HCT116 (cell line): Measurements from ENCODE around the gene CSTPP1. TPM values are rescaled to one million over a fixed set of nuclear protein-coding genes. Genes with fewer than 3 reads are reported as not detected.

Source experiments
- ATAC-seq: fragments of 200-7000 bp; cut with Tn5 transposase; 2 replicates; pipeline ENCODE4 v1.9.1; 2020; ENCODE audit warnings: mild to moderate bottlenecking, moderate library complexity
- BruUV-seq: library from RNA; stranded (reverse); fragments of 400-500 nt; replicated peaks from 2 replicates; lab custom pipeline; 2021; lab: Mats Ljungman, UMichigan
- CTCF ChIA-PET: fragments of 300-600 bp; sonication (Branson Sonifier 250); formaldehyde crosslinking; loops from one replicate; lab custom pipeline; 2021; ENCODE audit warnings: antibody characterized with exemption; lab: Charles Lee
- POLR2A ChIA-PET: fragments of 300-600, 350-600 bp; sonication (Branson Sonifier 250); formaldehyde crosslinking; loops from one replicate; lab custom pipeline; 2021; ENCODE audit warnings: antibody characterized with exemption; lab: Charles Lee
- RAD21 ChIA-PET, 2 experiments: fragments of 300-600 bp; sonication (Branson Sonifier 250); formaldehyde crosslinking; loops; one replicate each; lab custom pipeline; 2023; ENCODE audit warnings: low total read pairs in 2 of 2; ENCODE audit not compliant: uncharacterized antibody in 2 of 2, unreplicated experiment in 2 of 2, low non-redundant PET in 1 of 2; lab: Charles Lee
- DNase-seq: peaks from one replicate; pipeline ENCODE4 v3.0.0-alpha.2; 2010; ENCODE audit warnings: low read depth, low spot score
- H2AFZ ChIP-seq: fragments of 200-600 bp; shearing (Covaris generic), sonication (generic); 2 replicates; pipeline ENCODE4 v1.6.1; 2017; ENCODE audit warnings: low read depth, mixed run types, mixed read lengths, antibody characterized with exemption, low read length; ENCODE audit not compliant: poor library complexity, severe bottlenecking
- H3K27ac ChIP-seq: 2 replicates; pipeline ENCODE4 v1.5.1; 2012; ENCODE audit warnings: low read depth, low read length
- H3K27me3 ChIP-seq: fragments of 200-600 bp; sonication (generic); 2 replicates; pipeline ENCODE4 v1.6.1; 2016; ENCODE audit warnings: mixed run types, low read length, mixed read lengths; ENCODE audit not compliant: insufficient read depth
- H3K36me3 ChIP-seq, 2 experiments: fragments of 200-500 bp in 1 of 2; fragments of 200-600 bp in 1 of 2; sonication (Bioruptor generic) in 1 of 2; sonication (generic) in 1 of 2; 2 replicates each; pipeline versions ENCODE4 v1.5.1 to v1.6.1; 2014 to 2016; ENCODE audit warnings: low read length in 2 of 2, inconsistent platforms in 1 of 2, mixed read lengths in 1 of 2, mixed run types in 1 of 2; ENCODE audit not compliant: insufficient read depth in 2 of 2, control insufficient read depth in 1 of 2
- H3K4me1 ChIP-seq, 2 experiments: fragments of 200-600 bp in 1 of 2; sonication (generic) in 1 of 2; 2 replicates each; pipeline versions ENCODE4 v1.5.1 to v1.6.1; 2012 to 2017; ENCODE audit warnings: low read length in 2 of 2, inconsistent platforms in 1 of 2, mild to moderate bottlenecking in 1 of 2, mixed read lengths in 1 of 2, mixed run types in 1 of 2, moderate library complexity in 1 of 2; ENCODE audit not compliant: insufficient read depth in 2 of 2, control insufficient read depth in 1 of 2
- H3K4me2 ChIP-seq: fragments of 200-600 bp; sonication (generic); 2 replicates; pipeline ENCODE4 v1.6.1; 2017; ENCODE audit warnings: mixed run types, low read length, mixed read lengths
- H3K4me3 ChIP-seq, 2 experiments: fragments of 200-600 bp in 1 of 2; sonication (generic) in 1 of 2; replicated peaks in 1 of 2; 2 replicates each; pipeline ENCODE4 v1.5.1; 2011 to 2016; ENCODE audit warnings: low read length in 2 of 2, control low read depth in 1 of 2, low read depth in 1 of 2, mild to moderate bottlenecking in 1 of 2, mixed read lengths in 1 of 2, mixed run types in 1 of 2
- H3K79me2 ChIP-seq: fragments of 200-600 bp; sonication (generic); 2 replicates; pipeline ENCODE4 v1.6.1; 2017; ENCODE audit warnings: mild to moderate bottlenecking, mixed run types, low read length, moderate library complexity, mixed read lengths; ENCODE audit not compliant: insufficient read depth
- H3K9ac ChIP-seq: fragments of 200-600 bp; sonication (generic); 2 replicates; pipeline ENCODE4 v1.6.1; 2016; ENCODE audit warnings: low read length, mixed read lengths
- H3K9me2 ChIP-seq: fragments of 200-600 bp; sonication (generic), shearing (Covaris generic); 2 replicates; pipeline ENCODE4 v1.6.1; 2017; ENCODE audit warnings: mixed run types, mild to moderate bottlenecking, moderate library complexity; ENCODE audit not compliant: insufficient read depth
- H3K9me3 ChIP-seq, 2 experiments: fragments of 200-500 bp in 1 of 2; fragments of 200-600 bp in 1 of 2; sonication (Bioruptor generic) in 1 of 2; sonication (generic) in 1 of 2; 2 replicates each; pipeline ENCODE4 v1.6.1; 2014 to 2017; ENCODE audit warnings: low read length in 2 of 2, mixed read lengths in 2 of 2, inconsistent platforms in 1 of 2, low read depth in 1 of 2, mild to moderate bottlenecking in 1 of 2, mixed run types in 1 of 2, moderate library complexity in 1 of 2; ENCODE audit not compliant: control insufficient read depth in 1 of 2, insufficient read depth in 1 of 2
- H4K20me1 ChIP-seq: fragments of 200-600 bp; sonication (generic), shearing (Covaris generic); 2 replicates; pipeline ENCODE4 v1.6.1; 2017; ENCODE audit warnings: mixed run types, mild to moderate bottlenecking, moderate library complexity; ENCODE audit not compliant: insufficient read depth
- ATF3 ChIP-seq: IDR thresholded peaks from 2 replicates; pipeline ENCODE4 v1.6.1; 2012
- EGR1 ChIP-seq: IDR thresholded peaks from 2 replicates; pipeline ENCODE4 v1.6.1; 2012; ENCODE audit warnings: low read depth
- ELF1 ChIP-seq: IDR thresholded peaks from 2 replicates; pipeline ENCODE4 v1.6.1; 2012; ENCODE audit warnings: low read depth, borderline replicate concordance
- EZH2phosphoT487 ChIP-seq: fragments of 200-600 bp; IDR thresholded peaks from 2 replicates; pipeline ENCODE4 v1.6.1; 2018; ENCODE audit warnings: antibody characterized with exemption, borderline replicate concordance
- MAX ChIP-seq: IDR thresholded peaks from 2 replicates; pipeline ENCODE4 v1.6.1; 2012
- POLR2AphosphoS5 ChIP-seq: IDR thresholded peaks from 2 replicates; pipeline ENCODE4 v1.6.1; 2011; ENCODE audit warnings: mild to moderate bottlenecking, low read depth, low read length, moderate library complexity
- REST ChIP-seq: IDR thresholded peaks from 2 replicates; pipeline ENCODE4 v1.6.1; 2012; ENCODE audit warnings: low read depth
- SIN3A ChIP-seq: IDR thresholded peaks from 2 replicates; pipeline ENCODE4 v1.6.1; 2012; ENCODE audit warnings: low read depth
- YY1 ChIP-seq: IDR thresholded peaks from 2 replicates; pipeline ENCODE4 v1.6.1; 2011; ENCODE audit warnings: low read length, low read depth, moderate library complexity, mild to moderate bottlenecking; ENCODE audit not compliant: insufficient replicate concordance; ENCODE audit errors: extremely low read depth
- intact Hi-C: fragments of 100-400 bp; cut with micrococcal nuclease; formaldehyde crosslinking; loops from 2 replicates; pipeline ENCODE4 v1.10.0; 2022
- total RNA-seq: library from RNA; stranded (reverse); gene quantifications from one replicate; pipeline ENCODE4 v1.2.1, GENCODE V29; 2021; ENCODE audit not compliant: unreplicated experiment

Gene CSTPP1
- total RNA-seq, 1 experiment from 2014 or later: 24.7 TPM

GRCh38 chr11:47163193-47163592, 226.6 kb downstream of the CSTPP1 start:
- TF ChIP-seq ELF1 (no peak), POLR2AphosphoS5 (0 out of 2 replicates have a peak, but pooled peaks have one; percentile 6)
- TF ChIP-seq, all 23 proteins: peak for 1
- RAD21 ChIA-PET: no interaction called here
- Histone ChIP-seq H3K4me3 (no peak overlapping the region), H3K36me3 (peaks cover 26 to 29% of the 10 kb centered on the region in 2 experiments), H3K4me1 (no peaks in the 10 kb centered on the region), H3K27ac (no peak overlapping the region), H3K9me3 (no peaks in the 10 kb centered on the region), H2AFZ (no peak overlapping the region), H3K4me2 (no peak overlapping the region), H3K27me3 (no peaks in the 10 kb centered on the region), H3K79me2 (0 out of 2 replicates have a peak, but pooled peaks cover 5% of the 10 kb centered on the region), H4K20me1 (no peaks in the 10 kb centered on the region), H3K9ac (no peak overlapping the region), H3K9me2 (no peaks in the 10 kb centered on the region)
- BruUV-seq: no TSS peak
- CTCF ChIA-PET: interaction anchor here (0.7 to 1.9 kb wide), 3 partner anchors 10 to 192 kb away, joined by 3 to 8 read pairs (median 4); no protein-coding TSS in a partner anchor
- DNase-seq: no peak
- intact Hi-C loops: no loop called here
- POLR2A ChIA-PET: no interaction called here
- no peak for ATAC-seq

GRCh38 chr11:47163898-47164297, 227.3 kb downstream of the CSTPP1 start:
- TF ChIP-seq REST (no peak), SIN3A (no peak), EZH2phosphoT487 (no peak), YY1 (no peak), ATF3 (no peak), EGR1 (no peak), MAX (no peak)
- CTCF ChIA-PET: interaction anchor here (1.9 kb wide), 1 partner anchor 10 kb away, joined by 8 read pairs; no protein-coding TSS in a partner anchor
- Histone ChIP-seq H3K4me1 (no peaks in the 10 kb centered on the region), H3K27ac (no peak overlapping the region), H3K4me3 (no peak overlapping the region), H3K9me3 (no peaks in the 10 kb centered on the region), H4K20me1 (no peaks in the 10 kb centered on the region), H3K4me2 (no peak overlapping the region), H3K27me3 (no peaks in the 10 kb centered on the region), H2AFZ (no peak overlapping the region), H3K9ac (no peak overlapping the region), H3K79me2 (peaks cover 12% of the 10 kb centered on the region; the same call in 1 of the 2 replicates), H3K9me2 (no peaks in the 10 kb centered on the region), H3K36me3 (peaks cover 30 to 31% of the 10 kb centered on the region in 2 experiments)
- DNase-seq (no peak), ATAC-seq (no peak)
- intact Hi-C loops: no loop called here
- RAD21 ChIA-PET: no interaction called here
- POLR2A ChIA-PET: no interaction called here
- BruUV-seq: no TSS peak
